GM12892 (cell line): ENCODE data around the gene TNFRSF1A.
"Not testable (repeated sequence)": the region's sequence is repeated elsewhere in the genome, so short reads cannot be mapped to it uniquely, and the experiment has no call there.

Experiments
- DNase-seq: peaks from one replicate; pipeline ENCODE4 v3.0.0; 2011; ENCODE audit not compliant: insufficient read length
- FAIRE-seq: peaks from 2 replicates; lab custom pipeline; 2011; peaks lifted over from hg19 to GRCh38; lab: Jason Lieb, UNC
- POLR2A ChIP-seq: IDR thresholded peaks from 2 replicates; pipeline ENCODE4 v1.6.1; 2011; ENCODE audit warnings: low read depth, low read length, control low read depth
- POLR2AphosphoS5 ChIP-seq: IDR thresholded peaks from 2 replicates; pipeline ENCODE4 v1.6.1; 2011; ENCODE audit warnings: low read depth, low read length, control low read depth
- TAF1 ChIP-seq: IDR thresholded peaks from 2 replicates; pipeline ENCODE4 v1.6.1; 2011; ENCODE audit warnings: low read depth, mild to moderate bottlenecking, control low read depth, low read length, borderline replicate concordance

TNFRSF1A gene

GRCh38 chr12:6351622-6352021 is 9.7 kb upstream of the TNFRSF1A start:
- DNase-seq, result no peak
- TF ChIP-seq TAF1 (no peak), POLR2A (no peak), POLR2AphosphoS5 (no peak)
- FAIRE-seq, result no peak

- FAIRE-seq (no peak), DNase-seq (no peak)
- no peak for TF ChIP-seq TAF1
- TF ChIP-seq POLR2A, result no peak
- no peak for TF ChIP-seq POLR2AphosphoS5
Observed at GRCh38 chr12:6347367-6348338, 5.8 kb upstream of the TNFRSF1A start.

- TF ChIP-seq POLR2A (no peak), TAF1 (no peak), POLR2AphosphoS5 (no peak)
- FAIRE-seq (peak; percentile 33), DNase-seq (no peak)
Observed at GRCh38 chr12:6346942-6347341, 5.1 kb upstream of the TNFRSF1A start.

- no peak for TF ChIP-seq POLR2A
Observed at GRCh38 chr12:6346235-6346832, 4.5 kb upstream of the TNFRSF1A start.

GRCh38 chr12:6345319-6346091 is 3.6 kb upstream of the TNFRSF1A start:
- FAIRE-seq (no peak), DNase-seq (no peak)
- no peak for TF ChIP-seq POLR2AphosphoS5
- no peak for TF ChIP-seq POLR2A
- TF ChIP-seq TAF1, result no peak

More at GRCh38 chr12:6346235-6346832, 4.5 kb upstream of the TNFRSF1A start:
- FAIRE-seq (no peak), DNase-seq (no peak)

GRCh38 chr12:6344101-6344660 is 2.3 kb upstream of the TNFRSF1A start:
- not testable (repeated sequence) for DNase-seq, FAIRE-seq

- DNase-seq, result no peak
- no peak for FAIRE-seq
- no peak for TF ChIP-seq POLR2AphosphoS5
- TF ChIP-seq POLR2A, result no peak
- TF ChIP-seq TAF1, result no peak
Observed at GRCh38 chr12:6343518-6343917, 1.6 kb upstream of the TNFRSF1A start.

GRCh38 chr12:6342140-6342889 is 439 bp upstream of the TNFRSF1A start:
- no peak for FAIRE-seq
- DNase-seq, result no peak
- TF ChIP-seq TAF1, result no peak
- no peak for TF ChIP-seq POLR2AphosphoS5
- no peak for TF ChIP-seq POLR2A

- DNase-seq, result no peak
- no peak for FAIRE-seq
- no peak for TF ChIP-seq POLR2A
- TF ChIP-seq TAF1, result no peak
- no peak for TF ChIP-seq POLR2AphosphoS5
Observed at GRCh38 chr12:6340745-6341416, 995 bp downstream of the TNFRSF1A start.

GRCh38 chr12:6340032-6340638 is 1.7 kb downstream of the TNFRSF1A start:
- TF ChIP-seq TAF1, result no peak
- no peak for TF ChIP-seq POLR2AphosphoS5
- no peak for TF ChIP-seq POLR2A
- FAIRE-seq (no peak), DNase-seq (no peak)
